IMR-90 (cell line): Measurements from ENCODE around the gene SBF2. TPM values are rescaled to one million over a fixed set of nuclear protein-coding genes. Genes with fewer than 3 reads are reported as not detected.

Experiments
- ATAC-seq: fragments of 200-7000 bp; cut with Tn5 transposase; 2 replicates; pipeline ENCODE4 v1.9.1; 2020; ENCODE audit warnings: low read depth, mild to moderate bottlenecking, moderate library complexity
- BruUV-seq: library from RNA; stranded (reverse); fragments of 400-500 nt; replicated peaks from 2 replicates; lab custom pipeline; 2021; lab: Mats Ljungman, UMichigan
- CTCF ChIA-PET: fragments of 300-600 bp; formaldehyde crosslinking; extraction: SDS; loops from one replicate; lab custom pipeline; 2021; ENCODE audit warnings: antibody characterized with exemption; lab: Yijun Ruan, JAX
- POLR2A ChIA-PET: fragments of 300-600 bp; sonication (Branson Sonifier 250); formaldehyde crosslinking; loops from one replicate; lab custom pipeline; 2022; ENCODE audit warnings: antibody characterized with exemption; ENCODE audit not compliant: unreplicated experiment; lab: Charles Lee
- DNase-seq: peaks from one replicate; pipeline ENCODE4 v3.0.0; 2013
- H2AFZ ChIP-seq: replicated peaks from 2 replicates; pipeline ENCODE3; 2013; ENCODE audit warnings: low read length, mild to moderate bottlenecking; ENCODE audit not compliant: poor library complexity
- H2AK5ac ChIP-seq: 2 replicates; pipeline ENCODE4 v1.6.1; 2013; ENCODE audit warnings: low read depth, low read length, inconsistent platforms
- H2AK9ac ChIP-seq: replicated peaks from 2 replicates; pipeline ENCODE3; 2013; ENCODE audit warnings: mild to moderate bottlenecking, low read depth, low read length, moderate library complexity; ENCODE audit not compliant: poor library complexity
- H2BK120ac ChIP-seq: 2 replicates; pipeline ENCODE4 v1.6.1; 2013; ENCODE audit warnings: low read depth, low read length, inconsistent platforms
- H2BK15ac ChIP-seq: 3 replicates; pipeline ENCODE4 v1.6.1; 2013; ENCODE audit warnings: low read depth, low read length, inconsistent platforms
- H2BK20ac ChIP-seq: 2 replicates; pipeline ENCODE4 v1.6.1; 2013; ENCODE audit warnings: low read depth, mild to moderate bottlenecking, inconsistent platforms, low read length, moderate library complexity
- H2BK5ac ChIP-seq: 2 replicates; pipeline ENCODE4 v1.6.1; 2013; ENCODE audit warnings: mild to moderate bottlenecking, low read depth, low read length, inconsistent platforms; ENCODE audit not compliant: poor library complexity, severe bottlenecking
- H3K14ac ChIP-seq: replicated peaks from 2 replicates; pipeline ENCODE4 v1.6.1; 2013; ENCODE audit warnings: low read depth, low read length, inconsistent platforms
- H3K18ac ChIP-seq: 2 replicates; pipeline ENCODE4 v1.6.1; 2013; ENCODE audit warnings: low read depth, low read length, control low read depth
- H3K23ac ChIP-seq: 2 replicates; pipeline ENCODE4 v1.6.1; 2013; ENCODE audit warnings: low read depth, low read length, inconsistent platforms
- H3K27ac ChIP-seq: 2 replicates; pipeline ENCODE4 v1.5.1; 2013; ENCODE audit warnings: mild to moderate bottlenecking, control low read depth, low read length; ENCODE audit not compliant: insufficient read depth
- H3K27me3 ChIP-seq: 2 replicates; pipeline ENCODE4 v1.6.1; 2013; ENCODE audit warnings: low read length; ENCODE audit not compliant: control insufficient read depth, insufficient read depth
- H3K36me3 ChIP-seq: 2 replicates; pipeline ENCODE4 v1.6.1; 2013; ENCODE audit warnings: low read length, mixed read lengths; ENCODE audit not compliant: control insufficient read depth, insufficient read depth
- H3K4ac ChIP-seq: 2 replicates; pipeline ENCODE4 v1.6.1; 2013; ENCODE audit warnings: low read depth, low read length, inconsistent platforms
- H3K4me1 ChIP-seq: 2 replicates; pipeline ENCODE4 v1.6.1; 2013; ENCODE audit warnings: low read length, mixed read lengths; ENCODE audit not compliant: control insufficient read depth, insufficient read depth
- H3K4me2 ChIP-seq: 2 replicates; pipeline ENCODE4 v1.6.1; 2013; ENCODE audit warnings: low read depth, mild to moderate bottlenecking, control low read depth, low read length, moderate library complexity
- H3K4me3 ChIP-seq: 2 replicates; pipeline ENCODE4 v1.5.1; 2013; ENCODE audit warnings: low read depth, mild to moderate bottlenecking, control low read depth, low read length, moderate library complexity; ENCODE audit not compliant: insufficient read depth
- H3K56ac ChIP-seq: 2 replicates; pipeline ENCODE4 v1.6.1; 2013; ENCODE audit warnings: low read length, inconsistent platforms; ENCODE audit not compliant: insufficient read depth; ENCODE audit errors: extremely low read depth
- H3K79me1 ChIP-seq, 2 experiments: 2 replicates each; pipeline ENCODE4 v1.6.1; 2013; ENCODE audit warnings: low read length in 2 of 2, inconsistent platforms in 1 of 2, low read depth in 1 of 2
- H3K9ac ChIP-seq: 2 replicates; pipeline ENCODE4 v1.6.1; 2013; ENCODE audit warnings: low read depth, low read length, control low read depth
- H3K9me1 ChIP-seq: 2 replicates; pipeline ENCODE4 v1.6.1; 2013; ENCODE audit warnings: low read length, inconsistent platforms; ENCODE audit not compliant: insufficient read depth
- H3K9me3 ChIP-seq: 2 replicates; pipeline ENCODE4 v1.6.1; 2013; ENCODE audit warnings: low read length; ENCODE audit not compliant: control insufficient read depth, insufficient read depth
- H4K20me1 ChIP-seq: 2 replicates; pipeline ENCODE4 v1.6.1; 2013; ENCODE audit warnings: low read length, inconsistent platforms; ENCODE audit not compliant: insufficient read depth
- H4K5ac ChIP-seq: 2 replicates; pipeline ENCODE4 v1.6.1; 2013; ENCODE audit warnings: mild to moderate bottlenecking, low read depth, low read length, control low read depth
- H4K8ac ChIP-seq, 2 experiments: 2 replicates each; pipeline ENCODE4 v1.6.1; 2013; ENCODE audit warnings: low read depth in 2 of 2, low read length in 2 of 2, control low read depth in 1 of 2, inconsistent platforms in 1 of 2
- H4K91ac ChIP-seq: 2 replicates; pipeline ENCODE4 v1.6.1; 2013; ENCODE audit warnings: low read depth, low read length, inconsistent platforms; ENCODE audit not compliant: insufficient read depth
- MAZ ChIP-seq: IDR thresholded peaks from 2 replicates; pipeline ENCODE4 v1.6.1; 2012; ENCODE audit warnings: low read depth, mild to moderate bottlenecking, low read length, improper control_type of control experiment, moderate library complexity, borderline replicate concordance
- WGBS, 2 experiments: methylation state at CpG; one replicate each; pipeline versions ENCODE4 v1.1.5 to v1.1.7; 2013; ENCODE audit warnings: missing lambda C conversion rate in 2 of 2; ENCODE audit not compliant: insufficient read length in 1 of 2; ENCODE audit errors: extremely low coverage in 2 of 2; 5-methylcytosine and 5-hydroxymethylcytosine counted together
- dilution Hi-C: fragments of 300-500 bp; cut with HindIII; formaldehyde crosslinking; loops from one replicate; pipeline ENCODE4 v1.14.3; 2018; ENCODE audit warnings: low sequenced_read_pairs; ENCODE audit not compliant: unreplicated experiment
- in situ Hi-C: fragments of 300-500 bp; cut with MboI; formaldehyde crosslinking; loops from 3 replicates; pipeline ENCODE4 v1.14.3; 2019; ENCODE audit warnings: low sequenced_read_pairs, inconsistent platforms, mixed read lengths
- intact Hi-C: fragments of 100-400 bp; cut with micrococcal nuclease; formaldehyde crosslinking; loops from 2 replicates; pipeline ENCODE4 v1.10.0; 2022
- polyA plus RNA-seq, 3 experiments: library from polyadenylated mRNA; depleted of rRNA; stranded (reverse); fragments of >200 nt; gene quantifications; 2 replicates each; pipeline ENCODE4 v1.2.3, GENCODE V29; 2012; ENCODE audit warnings: low replicate concordance in 1 of 3
- total RNA-seq: library from RNA; depleted of rRNA; stranded (reverse); fragments of >200 nt; gene quantifications from 2 replicates; pipeline ENCODE4 v1.2.3, GENCODE V29; 2012

Gene SBF2
- total and polyA plus RNA-seq, 2 of the 4 experiments (the other 2 are of a cell fraction), result 23.8 to 51.8 TPM

GRCh38 chr11:10243896-10244575, 50.0 kb downstream of the SBF2 start:
- Histone ChIP-seq H3K27me3 (no peaks in the 10 kb centered on the region), H3K4me2 (no peak overlapping the region), H2AK5ac (no peak overlapping the region), H2AFZ (no peak overlapping the region), H2AK9ac (no peak overlapping the region), H3K27ac (no peak overlapping the region), H3K9me1 (no peaks in the 10 kb centered on the region; the same call in 1 of the 2 replicates), H4K8ac (no peak overlapping the region), H2BK120ac (no peak overlapping the region), H4K20me1 (no peaks in the 10 kb centered on the region), H3K14ac (no peak overlapping the region), H3K18ac (no peak overlapping the region), H3K9ac (no peak overlapping the region), H2BK5ac (no peak overlapping the region), H3K56ac (no peak overlapping the region), H3K4me3 (no peak overlapping the region), H2BK20ac (no peak overlapping the region), H3K4me1 (peaks cover 4% of the 10 kb centered on the region), H3K9me3 (no peaks in the 10 kb centered on the region), H3K23ac (no peak overlapping the region), H4K91ac (no peak overlapping the region), H3K79me1 (peaks cover 21 to 60% of the 10 kb centered on the region in 2 experiments), H4K5ac (no peak overlapping the region), H3K36me3 (peaks cover 3% of the 10 kb centered on the region; the same call in 1 of the 2 replicates), H2BK15ac (no peak overlapping the region), H3K4ac (no peak overlapping the region)
- intact Hi-C loops (no loop called here), dilution Hi-C loops (no loop called here), in situ Hi-C loops (no loop called here)
- TF ChIP-seq MAZ, result no peak
- no CpG with 5 or more reads among the region's 2 CpGs for WGBS, 2 experiments
- CTCF ChIA-PET, result no interaction called here
- BruUV-seq, result no TSS peak
- ATAC-seq (no peak), DNase-seq (no peak)
- POLR2A ChIA-PET, result no interaction called here
